ENCODE results near the gene PPP4R1.

The PPP4R1 gene

GRCh38 chr18:9596843-9597526 lies 17.4 kb downstream of the PPP4R1 start:
- Histone ChIP-seq H3K36me3 (ENCODE audit: insufficient read depth, low read length) (peaks cover 39% of the 10 kb centered on the region), H3K4me1 (ENCODE audit: insufficient read depth, low read length, poor library complexity, severe bottlenecking) (peaks cover 15% of the 10 kb centered on the region), H3K79me2 (ENCODE audit: insufficient read depth, low read length) (peaks cover 75% of the 10 kb centered on the region), H3F3A (ENCODE audit: low read depth) (no peaks in the 10 kb centered on the region), H3K4me2 (ENCODE audit: low read depth, low read length, poor library complexity, severe bottlenecking) (no peak overlapping the region), H4K20me1 (ENCODE audit: insufficient read depth, low read length, poor library complexity, severe bottlenecking) (peaks cover 16% of the 10 kb centered on the region), H3K9me3 (ENCODE audit: insufficient read depth, low read depth, low read length) (peaks cover 21% of the 10 kb centered on the region), H2AFZ (ENCODE audit: low read length) (no peak overlapping the region), H3K27me3 (ENCODE audit: insufficient read depth, low read length, poor library complexity, severe bottlenecking) (no peaks in the 10 kb centered on the region), H3K9me2 (replicated peaks; ENCODE audit: low read depth, low read length) (no peaks in the 10 kb centered on the region), H3K9ac (ENCODE audit: low read depth, low read length, poor library complexity, severe bottlenecking) (no peak overlapping the region), H3K4me3 (ENCODE audit: low read length, poor library complexity, severe bottlenecking) (no peak overlapping the region)
- no peak for TF ChIP-seq EZH2phosphoT487 (IDR thresholded peaks at IDR 0.05; ENCODE audit: borderline replicate concordance)
- no peak for TF ChIP-seq CTCF (conservative IDR thresholded peaks at IDR 0.05; ENCODE audit: low read length)

- Histone ChIP-seq H3K4me2 (ENCODE audit: low read depth, low read length, poor library complexity, severe bottlenecking) (no peak overlapping the region), H3K9me2 (replicated peaks; ENCODE audit: low read depth, low read length) (no peaks in the 10 kb centered on the region), H3F3A (ENCODE audit: low read depth) (no peaks in the 10 kb centered on the region), H2AFZ (ENCODE audit: low read length) (no peak overlapping the region), H3K4me1 (ENCODE audit: insufficient read depth, low read length, poor library complexity, severe bottlenecking) (peaks cover 15% of the 10 kb centered on the region), H3K4me3 (ENCODE audit: low read length, poor library complexity, severe bottlenecking) (no peak overlapping the region), H3K36me3 (ENCODE audit: insufficient read depth, low read length) (peaks cover 44% of the 10 kb centered on the region), H3K9ac (ENCODE audit: low read depth, low read length, poor library complexity, severe bottlenecking) (no peak overlapping the region), H3K27me3 (ENCODE audit: insufficient read depth, low read length, poor library complexity, severe bottlenecking) (no peaks in the 10 kb centered on the region), H3K9me3 (ENCODE audit: insufficient read depth, low read depth, low read length) (peaks cover 21% of the 10 kb centered on the region), H3K79me2 (ENCODE audit: insufficient read depth, low read length) (peaks cover 68% of the 10 kb centered on the region), H4K20me1 (ENCODE audit: insufficient read depth, low read length, poor library complexity, severe bottlenecking) (peaks cover 16% of the 10 kb centered on the region)
- no peak for TF ChIP-seq CTCF (conservative IDR thresholded peaks at IDR 0.05; ENCODE audit: low read length)
- TF ChIP-seq EZH2phosphoT487 (IDR thresholded peaks at IDR 0.05; ENCODE audit: borderline replicate concordance) = no peak
These were observed 18.1 kb downstream of the PPP4R1 start for GRCh38 chr18:9596226-9596625.

- TF ChIP-seq EZH2phosphoT487 (IDR thresholded peaks at IDR 0.05; ENCODE audit: borderline replicate concordance) (no peak), CTCF (conservative IDR thresholded peaks at IDR 0.05; ENCODE audit: low read length) (no peak)
- Histone ChIP-seq H2AFZ (ENCODE audit: low read length) (no peak overlapping the region), H3F3A (ENCODE audit: low read depth) (no peaks in the 10 kb centered on the region), H3K79me2 (ENCODE audit: insufficient read depth, low read length) (peaks cover 59% of the 10 kb centered on the region), H3K9me2 (replicated peaks; ENCODE audit: low read depth, low read length) (no peaks in the 10 kb centered on the region), H3K9me3 (ENCODE audit: insufficient read depth, low read depth, low read length) (peaks cover 11% of the 10 kb centered on the region), H3K9ac (ENCODE audit: low read depth, low read length, poor library complexity, severe bottlenecking) (no peak overlapping the region), H4K20me1 (ENCODE audit: insufficient read depth, low read length, poor library complexity, severe bottlenecking) (peaks cover 14% of the 10 kb centered on the region), H3K4me3 (ENCODE audit: low read length, poor library complexity, severe bottlenecking) (no peak overlapping the region), H3K27me3 (ENCODE audit: insufficient read depth, low read length, poor library complexity, severe bottlenecking) (no peaks in the 10 kb centered on the region), H3K36me3 (ENCODE audit: insufficient read depth, low read length) (peaks cover 46% of the 10 kb centered on the region), H3K4me2 (ENCODE audit: low read depth, low read length, poor library complexity, severe bottlenecking) (peak overlapping the region; percentile 5), H3K4me1 (ENCODE audit: insufficient read depth, low read length, poor library complexity, severe bottlenecking) (peaks cover 15% of the 10 kb centered on the region)
These were observed 19.3 kb downstream of the PPP4R1 start for GRCh38 chr18:9594823-9595596.

All from Loucy (cell line).